ENCODE measurements around the gene ADAM19.

The ADAM19 gene

DNA sequence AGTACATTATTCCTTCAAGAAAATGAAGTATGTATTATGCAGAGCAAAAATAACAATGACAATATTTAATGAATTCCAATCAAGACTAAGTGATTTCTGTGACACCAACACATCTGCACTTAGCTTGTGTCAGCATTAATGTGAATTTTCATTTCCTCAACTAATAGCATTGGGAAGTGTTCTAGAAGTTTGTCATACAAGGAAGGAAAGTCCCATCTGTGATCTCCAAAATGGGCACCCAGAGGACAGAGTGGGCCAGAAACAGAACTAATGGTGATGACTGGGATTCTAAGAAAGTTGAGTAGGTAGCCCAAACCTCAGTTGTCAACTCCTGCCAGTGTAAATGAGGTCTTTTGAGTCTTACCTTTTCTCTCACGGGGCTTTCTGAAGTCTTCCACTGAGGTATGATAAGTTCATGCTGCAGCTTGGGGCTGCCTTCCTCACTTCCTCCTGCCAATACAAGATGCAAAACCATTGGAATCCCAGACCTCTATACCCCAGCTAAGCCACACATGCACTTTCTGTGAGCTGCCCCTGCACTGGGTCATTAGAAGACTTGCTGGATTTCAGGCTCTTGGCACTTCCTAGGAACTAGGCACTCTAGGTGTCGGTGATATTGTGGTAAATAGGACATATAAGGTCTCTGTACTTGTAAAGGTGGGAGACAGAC is 4.9 kb downstream of the ADAM19 start:
- TF ChIP-seq, protein P1, sequence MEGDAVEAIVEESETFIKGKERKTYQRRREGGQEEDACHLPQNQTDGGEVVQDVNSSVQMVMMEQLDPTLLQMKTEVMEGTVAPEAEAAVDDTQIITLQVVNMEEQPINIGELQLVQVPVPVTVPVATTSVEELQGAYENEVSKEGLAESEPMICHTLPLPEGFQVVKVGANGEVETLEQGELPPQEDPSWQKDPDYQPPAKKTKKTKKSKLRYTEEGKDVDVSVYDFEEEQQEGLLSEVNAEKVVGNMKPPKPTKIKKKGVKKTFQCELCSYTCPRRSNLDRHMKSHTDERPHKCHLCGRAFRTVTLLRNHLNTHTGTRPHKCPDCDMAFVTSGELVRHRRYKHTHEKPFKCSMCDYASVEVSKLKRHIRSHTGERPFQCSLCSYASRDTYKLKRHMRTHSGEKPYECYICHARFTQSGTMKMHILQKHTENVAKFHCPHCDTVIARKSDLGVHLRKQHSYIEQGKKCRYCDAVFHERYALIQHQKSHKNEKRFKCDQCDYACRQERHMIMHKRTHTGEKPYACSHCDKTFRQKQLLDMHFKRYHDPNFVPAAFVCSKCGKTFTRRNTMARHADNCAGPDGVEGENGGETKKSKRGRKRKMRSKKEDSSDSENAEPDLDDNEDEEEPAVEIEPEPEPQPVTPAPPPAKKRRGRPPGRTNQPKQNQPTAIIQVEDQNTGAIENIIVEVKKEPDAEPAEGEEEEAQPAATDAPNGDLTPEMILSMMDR (IDR thresholded peaks at IDR 0.05; ENCODE audit: extremely low read depth, missing control alignments): no peak
- DNase-seq (ENCODE audit: low spot score): no peak

DNA sequence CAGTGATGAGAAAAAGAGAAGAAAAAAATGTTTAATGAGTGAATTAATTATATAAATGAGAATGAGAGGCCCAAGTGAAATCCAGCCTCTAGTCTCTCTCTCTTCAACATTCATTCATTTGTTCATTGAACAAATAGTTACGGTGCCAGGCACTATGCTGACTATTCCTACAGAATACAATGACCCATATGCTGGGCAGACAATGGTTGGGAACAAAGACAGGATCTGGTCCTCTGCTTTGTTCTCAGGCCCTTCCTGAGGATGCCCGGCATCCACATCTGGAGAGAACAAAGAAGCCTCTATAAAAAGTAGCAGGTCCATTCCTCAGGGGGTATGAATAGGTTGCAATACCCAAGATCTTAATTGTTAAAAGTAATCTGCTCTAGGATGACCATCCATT is 6.9 kb downstream of the ADAM19 start:
- TF ChIP-seq, protein P1 (IDR thresholded peaks at IDR 0.05; ENCODE audit: extremely low read depth, missing control alignments): no peak
- no peak for DNase-seq (ENCODE audit: low spot score)

DNA sequence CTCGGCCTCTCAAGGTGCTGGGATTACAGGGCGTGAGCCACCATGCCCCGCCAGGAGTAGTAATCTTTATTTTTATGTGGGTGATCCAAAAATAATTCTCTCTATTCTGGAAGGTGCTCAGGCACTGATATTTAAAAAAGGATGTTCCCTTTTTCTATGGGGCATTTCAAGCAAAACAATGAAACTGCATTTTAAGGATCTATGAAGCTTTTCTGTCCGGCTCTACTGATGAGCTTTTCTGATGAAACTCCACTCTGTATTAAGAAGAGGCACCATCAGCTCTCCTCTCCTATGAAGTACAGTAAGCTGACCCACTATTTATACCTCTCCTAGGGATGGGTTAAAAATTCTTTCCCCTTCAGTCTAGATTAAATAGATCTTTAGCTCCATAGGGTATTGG is 7.4 kb downstream of the ADAM19 start:
- TF ChIP-seq, protein P1 (IDR thresholded peaks at IDR 0.05; ENCODE audit: extremely low read depth, missing control alignments): no peak
- DNase-seq (ENCODE audit: low spot score): no peak

DNA sequence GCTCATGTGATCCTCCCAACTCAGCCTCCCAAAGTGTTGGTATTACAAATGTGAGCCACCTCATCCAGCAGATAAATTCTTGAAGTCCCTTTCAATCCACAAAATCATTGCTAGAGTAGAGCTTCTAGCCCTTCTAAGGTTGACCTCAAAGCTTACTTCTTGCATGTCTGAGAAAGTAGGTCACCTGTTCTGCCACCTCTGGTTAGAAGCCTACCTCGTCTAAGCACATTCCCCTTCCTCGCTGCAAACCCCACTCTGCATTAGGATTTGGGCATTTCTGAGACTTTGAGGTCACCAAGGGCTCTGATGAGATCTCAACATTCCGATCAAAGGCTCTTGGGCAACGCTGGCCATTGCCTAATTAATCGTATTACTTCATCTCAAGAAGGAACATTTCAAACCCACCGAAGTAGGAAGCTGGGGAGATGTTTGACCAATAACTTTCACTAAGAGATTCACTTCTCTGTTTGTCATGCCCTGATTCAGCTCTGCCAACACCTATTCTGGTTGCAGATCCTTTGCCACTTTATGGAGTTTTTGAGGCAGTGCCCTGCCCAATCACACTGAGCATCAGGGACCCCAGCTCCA is 8.6 kb downstream of the ADAM19 start:
- no peak for DNase-seq (ENCODE audit: low spot score)
- TF ChIP-seq, protein P1 (IDR thresholded peaks at IDR 0.05; ENCODE audit: extremely low read depth, missing control alignments): no peak

DNA sequence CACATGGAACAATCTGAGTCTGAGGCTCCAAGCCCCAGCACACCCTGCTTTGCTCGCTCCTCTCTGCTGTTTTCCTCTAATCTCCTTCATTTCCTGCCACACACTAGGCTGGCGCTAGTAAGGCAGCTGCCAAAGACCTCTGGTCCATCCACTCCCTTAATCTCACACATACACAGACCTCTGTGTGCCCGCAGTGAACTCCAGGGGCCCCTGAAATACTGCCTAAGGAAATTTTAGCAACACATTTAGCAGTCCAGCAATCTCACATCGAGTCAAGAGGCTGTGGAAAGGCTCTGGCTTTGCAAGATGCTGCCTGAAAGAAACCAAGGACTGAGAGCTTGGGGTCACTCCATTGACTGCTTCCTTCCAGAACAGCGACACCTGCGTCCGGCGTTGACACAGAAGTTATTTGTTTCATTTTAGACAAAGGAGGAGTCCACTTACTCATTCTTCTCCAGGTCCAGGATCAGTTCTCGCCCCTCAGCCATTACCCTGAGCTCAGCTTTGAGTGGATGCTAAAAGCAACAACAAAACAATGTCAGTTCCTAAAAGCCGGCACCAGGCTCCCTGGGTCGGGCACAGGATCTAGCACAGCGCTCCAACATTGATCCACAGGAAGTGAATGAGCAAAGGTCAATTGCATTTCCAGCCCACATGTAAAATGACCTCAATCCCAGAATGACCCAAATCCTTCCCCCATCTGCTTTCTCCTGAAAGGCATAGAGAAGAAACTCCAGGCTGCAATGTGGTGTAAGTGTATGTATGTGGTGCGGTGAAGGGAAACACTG is 11.5 kb downstream of the ADAM19 start:
- TF ChIP-seq, protein P1 (IDR thresholded peaks at IDR 0.05; ENCODE audit: extremely low read depth, missing control alignments): peak; percentile 18
- no peak for DNase-seq (ENCODE audit: low spot score)

DNA sequence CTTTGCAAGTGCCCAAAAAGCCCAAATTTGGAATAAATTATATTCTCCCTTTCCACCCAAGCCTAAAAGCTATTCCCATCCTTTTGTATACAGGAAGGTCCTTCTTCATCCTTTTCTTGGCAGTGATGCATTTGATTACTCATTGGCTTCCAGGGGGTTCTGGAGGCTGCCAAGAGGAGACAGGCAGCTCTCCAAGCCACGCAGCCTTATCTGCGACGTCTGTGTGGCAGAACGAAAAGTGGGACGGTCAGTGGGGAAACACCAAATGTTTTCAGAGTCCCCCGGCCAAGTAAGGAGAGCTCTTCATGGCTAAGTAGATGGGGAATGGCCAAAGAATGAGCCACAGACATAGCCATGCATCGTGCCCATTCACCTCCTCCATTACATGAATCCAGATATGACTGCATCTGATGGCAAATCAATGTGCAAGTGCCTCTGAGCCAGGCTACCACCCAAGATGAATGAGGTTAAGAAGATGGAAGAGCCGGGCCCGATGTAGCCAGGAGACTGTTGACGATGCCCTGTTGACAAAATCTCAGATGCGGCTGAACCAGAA is 12.1 kb downstream of the ADAM19 start:
- TF ChIP-seq, protein P1 (IDR thresholded peaks at IDR 0.05; ENCODE audit: extremely low read depth, missing control alignments): no peak
- DNase-seq (ENCODE audit: low spot score): no peak

DNA sequence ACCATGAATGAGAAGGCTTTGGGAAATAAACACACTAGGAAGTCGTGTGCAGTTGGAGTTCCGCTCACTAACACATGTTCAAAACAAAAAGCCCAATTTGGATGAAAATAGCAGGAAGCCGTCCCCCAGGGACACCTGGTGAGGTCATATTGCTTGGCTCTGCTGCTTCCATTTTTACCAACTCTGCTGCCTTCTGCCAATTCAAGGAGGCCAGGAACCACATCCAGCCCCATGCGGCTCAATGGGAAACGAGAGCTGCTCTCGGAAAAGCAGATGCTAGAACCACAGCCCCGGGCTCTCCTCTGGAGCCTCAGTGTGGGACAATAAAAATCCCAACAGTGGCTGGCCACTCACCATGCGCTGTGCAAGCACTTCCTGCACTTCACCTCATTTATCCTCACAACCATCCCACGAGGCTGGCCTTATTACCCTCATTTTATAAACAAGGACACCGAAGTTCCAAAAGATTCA is 13.4 kb downstream of the ADAM19 start:
- TF ChIP-seq, protein P1 (IDR thresholded peaks at IDR 0.05; ENCODE audit: extremely low read depth, missing control alignments): no peak
- DNase-seq (ENCODE audit: low spot score): no peak

Measured in GM20000 (cell line).